T47D (cell line): ENCODE results near the gene KIF16B.

Experiments
- DNase-seq, 2 experiments: peaks; one replicate each; pipeline versions ENCODE4 v3.0.0 to v3.0.0-alpha.2; 2011 to 2012; ENCODE audit warnings: low read depth in 1 of 2, low spot score in 1 of 2
- JUND ChIP-seq: IDR thresholded peaks from 2 replicates; pipeline ENCODE4 v1.6.1; 2012; ENCODE audit warnings: low read depth
- in situ Hi-C: cut with HindIII; loops from 2 replicates; pipeline ENCODE4 v1.10.0; 2016; ENCODE audit warnings: low sequenced_read_pairs, low pct_unique_long_range_greater_than_20kb

KIF16B gene

DNA sequence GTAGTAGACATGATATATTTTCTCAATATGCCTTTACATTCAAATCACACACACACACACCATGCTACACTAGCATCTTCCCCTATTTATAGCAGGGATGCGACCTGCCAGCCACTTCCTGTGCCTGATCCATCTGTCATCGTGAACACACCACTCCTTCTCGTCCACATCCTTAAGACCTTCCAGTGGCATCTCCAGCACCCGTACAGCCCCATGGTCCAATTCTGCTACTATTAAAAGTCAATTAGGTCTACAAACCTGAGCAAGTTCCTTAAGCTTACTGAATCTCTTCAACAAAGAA lies 54.5 kb downstream of the KIF16B start:
- no peak for DNase-seq
- in situ Hi-C loops, result no loop called here
- no peak for TF ChIP-seq JUND

DNA sequence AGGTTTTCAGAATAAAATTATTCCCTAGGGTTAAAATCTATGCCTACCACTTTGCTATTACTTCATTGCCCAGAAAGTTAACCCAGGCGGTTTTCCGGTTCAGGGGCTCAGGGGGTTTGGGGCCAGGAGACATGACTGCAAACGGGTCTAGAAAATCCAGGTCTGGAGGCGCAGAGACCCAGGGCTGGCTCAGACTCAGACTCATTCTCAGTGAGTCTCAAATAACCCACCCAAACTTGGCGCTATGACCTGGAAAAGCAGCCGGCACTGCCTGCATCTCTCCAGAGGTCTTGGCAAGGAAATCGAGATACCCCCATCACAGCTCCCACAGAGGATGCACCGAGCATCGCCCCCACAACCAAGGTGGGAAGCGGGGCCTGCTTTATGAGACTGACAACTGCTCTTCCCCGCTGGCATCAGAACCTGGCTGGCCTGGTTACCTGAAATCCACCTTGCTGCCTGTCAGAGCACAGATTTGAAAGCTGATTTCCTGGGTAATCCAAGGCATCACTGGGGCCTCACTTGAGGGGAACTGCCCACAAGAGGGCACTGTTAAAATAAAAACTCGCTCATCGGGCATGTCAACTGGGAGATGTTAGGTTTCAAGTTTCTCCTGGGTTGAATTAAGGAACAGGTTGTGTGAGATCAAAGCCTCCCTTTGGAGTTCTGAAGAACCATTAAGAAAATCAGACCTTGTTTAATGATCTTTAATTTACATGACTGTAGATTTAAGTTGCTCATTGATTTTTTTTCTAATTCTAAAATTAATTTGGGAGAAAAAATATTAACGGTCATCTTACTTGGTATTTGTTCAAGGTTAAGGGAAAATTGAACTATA lies 55.1 kb downstream of the KIF16B start:
- in situ Hi-C loops, result no loop called here
- no peak for TF ChIP-seq JUND
- DNase-seq, result peak; percentile 65 to 88

DNA sequence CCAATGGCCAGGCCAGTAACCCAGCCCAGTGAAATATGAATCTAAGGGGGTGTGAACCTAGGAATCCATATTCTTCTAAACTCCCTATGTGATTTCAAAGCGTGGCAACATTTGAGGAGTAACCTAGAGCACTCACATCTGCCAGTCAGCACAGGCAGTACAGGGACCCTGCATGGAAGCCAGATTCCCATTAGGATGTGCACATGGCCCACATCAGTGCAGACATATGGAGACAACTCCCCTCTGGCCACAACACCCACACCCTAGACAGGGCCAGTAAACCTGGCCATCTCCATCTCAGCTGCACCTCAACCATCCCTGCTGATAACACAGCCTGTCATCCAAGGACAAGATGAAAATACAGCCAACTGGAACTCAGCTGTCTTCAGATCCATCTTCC lies 56.5 kb downstream of the KIF16B start:
- no peak for DNase-seq
- no peak for TF ChIP-seq JUND
- in situ Hi-C loops, result no loop called here

DNA sequence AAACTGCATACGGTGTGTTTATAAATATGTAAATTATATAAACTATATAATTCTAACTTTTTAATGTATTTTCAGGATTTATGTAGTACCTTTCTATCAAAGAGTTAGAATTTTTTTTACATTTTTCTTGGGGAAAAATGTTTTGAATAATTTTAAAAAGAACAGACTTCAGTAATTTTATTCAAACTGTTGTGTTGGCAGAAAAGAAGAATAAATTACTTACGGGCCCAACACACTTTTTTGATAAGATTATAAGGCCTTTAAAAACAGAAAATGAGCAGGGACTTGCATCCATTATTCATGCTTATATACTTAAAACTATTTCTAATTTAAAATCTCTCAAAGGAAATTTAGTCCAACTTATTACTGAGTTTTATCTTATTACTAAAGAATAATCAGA lies 58.2 kb downstream of the KIF16B start:
- DNase-seq, result no peak
- no peak for TF ChIP-seq JUND
- in situ Hi-C loops, result no loop called here

DNA sequence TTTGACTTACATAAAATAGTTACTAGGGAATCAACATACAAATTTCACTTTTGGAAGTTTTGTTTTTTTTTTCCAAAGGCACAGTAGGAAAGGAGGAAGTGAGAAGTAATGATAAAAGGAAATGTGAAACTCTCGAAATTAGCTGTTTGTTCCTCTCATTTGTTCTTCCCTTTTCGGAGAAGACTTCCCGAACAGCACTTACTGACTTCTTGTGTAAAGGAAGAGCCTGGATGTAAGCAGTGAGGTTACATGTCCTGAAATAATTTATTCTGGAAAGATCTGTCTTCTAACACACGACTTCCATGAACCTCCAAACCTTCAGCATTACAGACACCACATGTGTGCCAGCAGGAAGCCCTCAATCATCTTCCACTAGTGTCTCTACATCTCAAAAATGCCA lies 59.1 kb downstream of the KIF16B start:
- in situ Hi-C loops, result no loop called here
- DNase-seq, result no peak
- TF ChIP-seq JUND, result no peak

DNA sequence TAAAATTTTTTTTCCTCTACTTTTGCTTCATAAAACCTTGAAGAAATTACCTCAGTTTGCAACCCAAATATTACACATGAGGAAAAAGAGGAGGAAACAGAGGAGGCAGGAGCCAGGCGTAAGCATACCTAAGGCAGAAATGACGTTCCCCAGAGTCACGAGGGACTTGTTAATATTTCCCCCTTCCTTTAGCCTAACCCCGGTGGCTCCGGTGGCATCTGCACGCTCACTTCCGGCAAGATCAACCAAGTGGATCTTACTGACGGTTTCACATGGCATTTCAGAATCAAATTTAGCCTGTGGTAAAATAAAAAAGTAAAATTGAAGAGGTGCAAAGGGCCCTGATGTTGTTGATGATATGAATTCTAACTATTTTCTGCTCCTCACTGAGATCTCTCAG lies 67.4 kb downstream of the KIF16B start:
- TF ChIP-seq JUND, result no peak
- in situ Hi-C loops, result no loop called here
- no peak for DNase-seq

DNA sequence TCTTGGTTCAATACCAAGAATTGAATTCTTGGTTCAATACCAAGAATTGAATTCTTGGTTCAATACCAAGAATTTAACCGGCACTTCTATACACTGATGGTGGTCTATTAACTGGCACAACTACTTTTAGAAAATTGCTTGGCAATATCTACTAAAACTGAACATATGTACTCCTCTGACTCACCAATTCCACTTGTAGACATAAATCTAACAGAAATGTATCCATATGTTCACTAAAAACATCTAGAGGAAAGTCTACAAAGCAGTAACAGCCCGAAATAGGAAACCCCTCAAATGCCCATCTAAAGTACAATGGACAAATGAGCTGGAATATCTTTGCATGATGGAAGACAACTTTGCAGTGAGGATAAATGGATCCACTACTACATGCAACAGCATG lies 71.9 kb downstream of the KIF16B start:
- TF ChIP-seq JUND, result no peak
- DNase-seq, result no peak
- in situ Hi-C loops, result no loop called here

DNA sequence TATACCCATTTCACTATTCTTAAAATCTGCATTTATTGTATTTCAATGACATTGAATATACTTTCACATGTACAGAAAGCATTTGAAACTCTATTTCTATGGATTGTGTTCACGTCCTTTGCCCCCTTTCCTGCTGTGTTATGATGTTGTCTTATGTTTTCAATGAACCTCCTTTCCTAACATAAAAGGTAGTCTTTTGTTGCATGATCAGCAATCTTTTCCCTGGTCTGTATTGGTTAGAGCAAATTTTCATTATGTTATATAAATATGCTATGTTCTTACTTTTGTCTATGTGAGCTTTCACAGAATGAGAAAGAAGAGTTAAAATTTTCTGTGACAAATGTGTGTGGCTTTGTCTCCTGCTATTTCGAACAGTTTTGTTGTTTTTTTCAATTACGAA lies 73.1 kb downstream of the KIF16B start:
- TF ChIP-seq JUND, result no peak
- in situ Hi-C loops, result no loop called here
- no peak for DNase-seq

DNA sequence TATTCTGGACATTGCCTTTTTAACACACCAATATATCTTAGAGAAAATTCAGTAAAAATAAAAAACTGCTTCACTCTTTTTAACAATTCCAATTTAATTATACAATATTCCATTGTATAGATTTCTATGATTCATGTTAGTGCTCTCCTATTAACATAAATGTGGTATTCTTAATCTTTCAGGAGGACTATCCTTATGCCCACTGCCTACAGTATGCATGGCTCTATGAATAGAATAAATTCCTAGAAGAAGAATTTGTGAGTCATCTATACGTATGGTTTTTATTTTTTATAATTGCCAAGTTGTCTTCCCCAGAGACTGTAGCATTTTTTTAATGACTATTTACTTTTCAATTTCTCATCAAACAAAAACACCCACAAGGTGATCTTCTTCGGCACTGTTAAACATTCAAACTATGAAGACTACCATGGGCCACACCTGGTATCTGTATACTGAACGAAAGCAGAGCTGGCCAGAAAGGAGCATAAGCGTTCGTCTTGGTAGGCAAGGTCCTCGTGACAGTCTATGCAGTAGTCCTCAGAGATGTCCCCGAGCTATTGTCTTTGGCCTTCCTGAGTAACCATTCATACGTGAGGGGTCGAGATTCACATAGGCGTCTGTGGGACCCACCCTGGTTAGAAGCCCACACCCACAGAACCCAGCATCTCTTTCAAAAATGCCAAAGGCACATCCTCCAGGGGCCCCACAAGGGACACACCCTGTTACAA lies 74.6 kb downstream of the KIF16B start:
- in situ Hi-C loops, result no loop called here
- no peak for TF ChIP-seq JUND
- no peak for DNase-seq

DNA sequence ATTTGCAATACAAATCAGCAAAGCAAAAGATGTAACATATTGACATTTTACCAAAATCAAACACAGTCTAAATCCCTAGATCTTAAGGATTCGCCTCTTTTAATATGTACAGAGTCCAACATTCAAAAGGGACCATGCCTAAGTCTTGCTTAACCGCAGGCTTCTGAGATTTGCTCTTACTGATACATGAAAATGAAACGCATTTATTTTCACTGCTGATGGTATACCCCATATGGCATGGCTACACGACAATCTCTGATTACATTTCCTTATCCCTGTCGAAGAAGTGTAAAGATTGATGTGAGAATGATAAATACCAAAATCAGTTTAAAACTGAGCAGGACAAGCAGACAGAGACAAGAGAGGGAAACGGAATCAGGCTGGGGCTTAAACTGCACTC lies 75.4 kb downstream of the KIF16B start:
- in situ Hi-C loops, result no loop called here
- DNase-seq, result no peak
- TF ChIP-seq JUND, result no peak

DNA sequence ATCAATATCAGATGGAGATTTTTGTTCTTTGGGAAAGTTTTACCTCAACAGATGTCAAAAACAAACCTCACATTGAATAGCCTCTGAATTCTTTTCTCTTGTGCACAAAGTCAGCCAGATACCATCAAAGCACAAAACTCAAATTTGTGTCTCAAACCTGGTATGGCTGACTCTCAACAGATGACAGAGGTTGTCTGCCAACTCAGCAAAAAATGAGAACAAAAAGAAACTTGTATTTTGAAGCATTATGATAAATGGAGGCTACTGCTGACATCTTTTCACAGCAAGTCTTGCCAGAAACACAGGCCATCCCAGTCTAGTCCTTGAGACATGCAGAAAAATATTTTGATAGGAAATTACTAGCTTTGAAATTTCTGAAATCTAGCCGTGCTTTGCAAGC lies 79.8 kb downstream of the KIF16B start:
- in situ Hi-C loops, result no loop called here
- no peak for TF ChIP-seq JUND
- DNase-seq, result no peak

DNA sequence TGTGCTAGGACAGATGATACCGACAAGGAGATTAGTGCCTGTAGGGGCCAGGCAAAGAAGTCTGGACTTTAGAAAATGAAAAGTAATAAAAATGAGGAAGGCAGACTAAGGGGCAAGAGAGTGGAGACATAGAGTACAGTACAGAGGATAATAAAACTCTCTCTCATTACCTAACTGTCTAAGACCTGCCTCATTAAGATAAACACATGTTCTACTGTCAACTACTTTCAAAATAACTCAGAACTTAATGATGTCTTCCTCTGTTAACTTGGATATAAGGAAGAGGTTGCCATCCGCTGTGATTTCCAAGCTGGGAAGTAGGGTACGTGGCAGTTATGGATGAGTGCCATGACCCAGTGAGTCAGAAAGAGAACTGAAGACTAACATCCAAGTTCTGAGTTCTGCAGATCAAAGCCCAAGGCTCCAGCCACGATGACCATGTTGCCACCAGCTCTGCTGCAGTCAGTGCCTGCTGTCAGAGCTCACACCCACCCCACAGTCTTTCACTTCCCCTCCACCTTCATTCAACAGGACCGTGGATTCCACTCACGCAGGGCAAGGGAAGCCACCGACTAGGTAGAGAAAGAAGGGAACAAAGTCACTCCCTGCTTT lies 81.8 kb downstream of the KIF16B start:
- no peak for TF ChIP-seq JUND
- no peak for DNase-seq
- in situ Hi-C loops, result no loop called here

DNA sequence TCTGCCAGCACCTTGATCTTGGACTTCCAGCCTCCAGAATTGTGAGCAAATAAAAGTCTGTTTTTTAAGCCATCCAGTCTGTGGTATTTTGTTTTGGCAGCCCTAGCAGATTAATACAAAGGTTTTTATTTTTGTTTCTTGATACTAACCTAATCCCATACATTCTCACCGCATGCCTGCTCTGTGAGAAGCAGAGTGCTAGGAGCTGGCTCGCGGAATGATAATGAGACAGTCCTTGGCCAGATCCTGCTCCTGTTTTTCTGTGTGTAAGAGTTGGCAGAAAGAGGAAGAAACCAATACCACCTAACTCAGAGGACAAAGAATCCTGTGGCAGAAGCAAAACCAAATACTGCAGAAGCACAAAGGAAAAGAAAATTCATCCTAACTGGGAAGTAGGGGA lies 82.6 kb downstream of the KIF16B start:
- no peak for TF ChIP-seq JUND
- in situ Hi-C loops, result no loop called here
- no peak for DNase-seq
